ENCODE data around the gene FOXN3. TPM values are rescaled to one million over a fixed set of nuclear protein-coding genes. Genes with fewer than 3 reads are reported as not detected.

FOXN3 gene
- polyA plus RNA-seq, 2 of the 4 experiments (the other 2 are of a cell fraction), result 6.0 to 6.4 TPM

GRCh38 chr14:89284333-89285058 is 132.5 kb downstream of the FOXN3 start:
- TF ChIP-seq ZNF302 (CRISPR knock-in tag; IDR thresholded peaks at IDR 0.05), result no peak
- TF ChIP-seq, protein P1, sequence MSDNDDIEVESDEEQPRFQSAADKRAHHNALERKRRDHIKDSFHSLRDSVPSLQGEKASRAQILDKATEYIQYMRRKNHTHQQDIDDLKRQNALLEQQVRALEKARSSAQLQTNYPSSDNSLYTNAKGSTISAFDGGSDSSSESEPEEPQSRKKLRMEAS (IDR thresholded peaks at IDR 0.05), result no peak
- TF ChIP-seq KDM5A (IDR thresholded peaks at IDR 0.05), result no peak
- no peak for TF ChIP-seq KDM1A (IDR thresholded peaks at IDR 0.05; ENCODE audit: low read depth)
- TF ChIP-seq POLR2AphosphoS2 (conservative IDR thresholded peaks at IDR 0.05; ENCODE audit: low read length), result no peak
- no peak for TF ChIP-seq ZC3H11A (IDR thresholded peaks at IDR 0.05)
- no peak for TF ChIP-seq FOSL2 (IDR thresholded peaks at IDR 0.05)
- TF ChIP-seq FOSL2 (CRISPR knock-in tag; IDR thresholded peaks at IDR 0.05), result no peak
- TF ChIP-seq NR3C1 (IDR thresholded peaks at IDR 0.05), result no peak
- TF ChIP-seq JUNB (IDR thresholded peaks at IDR 0.05), result no peak
- TF ChIP-seq RAD21 (conservative IDR thresholded peaks at IDR 0.05 in 1 of 2, IDR thresholded peaks at IDR 0.05 in 1 of 2), result no peak
- TF ChIP-seq ZFP36 (IDR thresholded peaks at IDR 0.05; ENCODE audit: borderline replicate concordance, partially characterized antibody), result no peak

GRCh38 chr14:89283327-89284060 is 133.5 kb downstream of the FOXN3 start:
- Histone ChIP-seq H3K27ac (no peak overlapping the region), H3K9me3 (no peaks in the 10 kb centered on the region), H3K4me3 (no peak overlapping the region), H3K4me1 (no peaks in the 10 kb centered on the region), H3K4me2 (no peak overlapping the region)
- no peak for FAIRE-seq
- CTCF ChIA-PET, result interaction anchor here (0.7 kb wide), 1 partner anchor 89 kb away, joined by 3 read pairs; no protein-coding TSS in a partner anchor
- DNase-seq (ENCODE audit: low read depth in 1 of 2, low spot score in 1 of 2), result no peak
- WGBS (ENCODE audit: missing lambda C conversion rate), result 70% methylated on average over 5 of the region's 6 CpGs
- no peak for ATAC-seq
- POLR2A ChIA-PET, result no interaction called here
- TF ChIP-seq ZFP36 (IDR thresholded peaks at IDR 0.05; ENCODE audit: borderline replicate concordance, partially characterized antibody) (no peak), HDAC2 (IDR thresholded peaks at IDR 0.05) (no peak), KDM1A (IDR thresholded peaks at IDR 0.05; ENCODE audit: low read depth) (no peak), HEYL (CRISPR knock-in tag; IDR thresholded peaks at IDR 0.05) (no peak), NPAS2 (CRISPR knock-in tag; IDR thresholded peaks at IDR 0.05; ENCODE audit: borderline replicate concordance) (no peak), FOXS1 (CRISPR knock-in tag; IDR thresholded peaks at IDR 0.05) (no peak), SREBF2 (IDR thresholded peaks at IDR 0.05) (no peak), HOXB5 (CRISPR knock-in tag; IDR thresholded peaks at IDR 0.05) (no peak), NR3C1 (IDR thresholded peaks at IDR 0.05) (no peak), CHD2 (IDR thresholded peaks at IDR 0.05; ENCODE audit: low read length, partially characterized antibody) (no peak), POLR2A (IDR thresholded peaks at IDR 0.05; ENCODE audit: low read length) (no peak), EHMT2 (IDR thresholded peaks at IDR 0.05; ENCODE audit: low read depth) (no peak), FOSL2 (IDR thresholded peaks at IDR 0.05) (no peak), FOSL2 (CRISPR knock-in tag; IDR thresholded peaks at IDR 0.05) (no peak), MYC (IDR thresholded peaks at IDR 0.05; ENCODE audit: borderline replicate concordance, low read length) (no peak), PHF8 (IDR thresholded peaks at IDR 0.05; ENCODE audit: borderline replicate concordance, low read depth) (no peak), CBX2 (IDR thresholded peaks at IDR 0.05; ENCODE audit: borderline replicate concordance, low read depth) (no peak)
- TF ChIP-seq, protein P2, sequence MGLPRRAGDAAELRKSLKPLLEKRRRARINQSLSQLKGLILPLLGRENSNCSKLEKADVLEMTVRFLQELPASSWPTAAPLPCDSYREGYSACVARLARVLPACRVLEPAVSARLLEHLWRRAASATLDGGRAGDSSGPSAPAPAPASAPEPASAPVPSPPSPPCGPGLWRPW (IDR thresholded peaks at IDR 0.05), result no peak
- TF ChIP-seq, protein P3, sequence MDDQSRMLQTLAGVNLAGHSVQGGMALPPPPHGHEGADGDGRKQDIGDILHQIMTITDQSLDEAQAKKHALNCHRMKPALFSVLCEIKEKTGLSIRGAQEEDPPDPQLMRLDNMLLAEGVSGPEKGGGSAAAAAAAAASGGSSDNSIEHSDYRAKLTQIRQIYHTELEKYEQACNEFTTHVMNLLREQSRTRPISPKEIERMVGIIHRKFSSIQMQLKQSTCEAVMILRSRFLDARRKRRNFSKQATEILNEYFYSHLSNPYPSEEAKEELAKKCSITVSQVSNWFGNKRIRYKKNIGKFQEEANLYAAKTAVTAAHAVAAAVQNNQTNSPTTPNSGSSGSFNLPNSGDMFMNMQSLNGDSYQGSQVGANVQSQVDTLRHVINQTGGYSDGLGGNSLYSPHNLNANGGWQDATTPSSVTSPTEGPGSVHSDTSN (IDR thresholded peaks at IDR 0.05), result no peak
- TF ChIP-seq, protein P4, sequence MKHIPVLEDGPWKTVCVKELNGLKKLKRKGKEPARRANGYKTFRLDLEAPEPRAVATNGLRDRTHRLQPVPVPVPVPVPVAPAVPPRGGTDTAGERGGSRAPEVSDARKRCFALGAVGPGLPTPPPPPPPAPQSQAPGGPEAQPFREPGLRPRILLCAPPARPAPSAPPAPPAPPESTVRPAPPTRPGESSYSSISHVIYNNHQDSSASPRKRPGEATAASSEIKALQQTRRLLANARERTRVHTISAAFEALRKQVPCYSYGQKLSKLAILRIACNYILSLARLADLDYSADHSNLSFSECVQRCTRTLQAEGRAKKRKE (CRISPR knock-in tag; IDR thresholded peaks at IDR 0.05; ENCODE audit: low read depth), result no peak

More at GRCh38 chr14:89284333-89285058, 132.5 kb downstream of the FOXN3 start:
- Histone ChIP-seq H3K27ac (no peak overlapping the region), H3K4me2 (no peak overlapping the region), H3K4me1 (no peaks in the 10 kb centered on the region), H3K9me3 (no peaks in the 10 kb centered on the region), H3K4me3 (no peak overlapping the region)
- FAIRE-seq (no peak), ATAC-seq (no peak), DNase-seq (ENCODE audit: low read depth in 1 of 2, low spot score in 1 of 2) (no peak)
- 80% methylated on average over 13 of the region's 13 CpGs for WGBS (ENCODE audit: missing lambda C conversion rate)
- POLR2A ChIA-PET, result no interaction called here
- CTCF ChIA-PET, result no interaction called here
